ENCODE measurements around the gene PRR15. TPM values are rescaled to one million over a fixed set of nuclear protein-coding genes. Genes with fewer than 3 reads are reported as not detected.
A peak's percentile ranks its signal among the peaks of the same experiment; 100 is the strongest.

Gene PRR15
- total RNA-seq, 1 experiment from 2014 or later = 22.6 TPM

- BruUV-seq (replicated peaks) = no TSS peak
- no peaks in the 10 kb centered on the region for H3K27me3 Mint-ChIP-seq (ENCODE audit: insufficient read depth, unreplicated experiment)
- Histone ChIP-seq H3K27me3 (replicated peaks; ENCODE audit: control insufficient read depth, insufficient read depth, low read length) (no peaks in the 10 kb centered on the region), H3K4me3 (ENCODE audit: low read depth, low read length) (no peak overlapping the region), H3K4me1 (peaks cover 10% of the 10 kb centered on the region), H3K36me3 (ENCODE audit: control insufficient read depth, insufficient read depth, low read length) (no peaks in the 10 kb centered on the region), H3K9me3 (no peaks in the 10 kb centered on the region)
- ChIA-PET CTCF (no interaction called here), POLR2A (no interaction called here)
- no peaks in the 10 kb centered on the region for H3K36me3 Mint-ChIP-seq (ENCODE audit: insufficient read depth, unreplicated experiment)
- H3K9me3 Mint-ChIP-seq (ENCODE audit: unreplicated experiment) = no peaks in the 10 kb centered on the region
- H3K4me1 Mint-ChIP-seq (ENCODE audit: low read depth, unreplicated experiment) = no peaks in the 10 kb centered on the region
- no peak overlapping the region for H3K27ac Mint-ChIP-seq (ENCODE audit: unreplicated experiment)
- intact Hi-C loops (cut with micrococcal nuclease; ENCODE audit: unreplicated experiment) = no loop called here
- TF ChIP-seq CTCF (IDR thresholded peaks at IDR 0.05; ENCODE audit: insufficient read depth in 1 of 2, low read depth in 1 of 2, low read length in 1 of 2, severe bottlenecking in 1 of 2, unreplicated experiment in 1 of 2) = no peak
- DNase-seq = no peak
- no peak overlapping the region for H3K4me3 Mint-ChIP-seq (ENCODE audit: unreplicated experiment)
Measured at GRCh38 chr7:29587195-29587808, 23.7 kb downstream of the PRR15 start.

- no peak for DNase-seq
- Mint-ChIP-seq H3K36me3 (ENCODE audit: insufficient read depth, unreplicated experiment) (no peaks in the 10 kb centered on the region), H3K4me3 (ENCODE audit: unreplicated experiment) (no peak overlapping the region), H3K27ac (ENCODE audit: unreplicated experiment) (no peak overlapping the region), H3K4me1 (ENCODE audit: low read depth, unreplicated experiment) (no peaks in the 10 kb centered on the region), H3K9me3 (ENCODE audit: unreplicated experiment) (no peaks in the 10 kb centered on the region), H3K27me3 (ENCODE audit: insufficient read depth, unreplicated experiment) (no peaks in the 10 kb centered on the region)
- Histone ChIP-seq H3K27me3 (replicated peaks; ENCODE audit: control insufficient read depth, insufficient read depth, low read length) (no peaks in the 10 kb centered on the region), H3K4me3 (ENCODE audit: low read depth, low read length) (no peak overlapping the region), H3K36me3 (ENCODE audit: control insufficient read depth, insufficient read depth, low read length) (no peaks in the 10 kb centered on the region), H3K4me1 (peaks cover 20% of the 10 kb centered on the region), H3K9me3 (no peaks in the 10 kb centered on the region)
- no peak for TF ChIP-seq CTCF (IDR thresholded peaks at IDR 0.05; ENCODE audit: insufficient read depth in 1 of 2, low read depth in 1 of 2, low read length in 1 of 2, severe bottlenecking in 1 of 2, unreplicated experiment in 1 of 2)
- intact Hi-C loops (cut with micrococcal nuclease; ENCODE audit: unreplicated experiment) = no loop called here
- POLR2A ChIA-PET = no interaction called here
- BruUV-seq (replicated peaks) = no TSS peak
- CTCF ChIA-PET = no interaction called here
Measured at GRCh38 chr7:29588212-29588611, 24.6 kb downstream of the PRR15 start.

- peak in 1 of 2 experiments; percentile 66 for DNase-seq
- no peaks in the 10 kb centered on the region for H3K9me3 Mint-ChIP-seq (ENCODE audit: unreplicated experiment)
- H3K4me3 Mint-ChIP-seq (ENCODE audit: unreplicated experiment) = no peak overlapping the region
- Histone ChIP-seq H3K9me3 (no peaks in the 10 kb centered on the region), H3K4me3 (ENCODE audit: low read depth, low read length) (no peak overlapping the region), H3K36me3 (ENCODE audit: control insufficient read depth, insufficient read depth, low read length) (no peaks in the 10 kb centered on the region), H3K4me1 (peaks cover 27% of the 10 kb centered on the region), H3K27me3 (replicated peaks; ENCODE audit: control insufficient read depth, insufficient read depth, low read length) (no peaks in the 10 kb centered on the region)
- H3K27ac Mint-ChIP-seq (ENCODE audit: unreplicated experiment) = no peak overlapping the region
- H3K36me3 Mint-ChIP-seq (ENCODE audit: insufficient read depth, unreplicated experiment) = no peaks in the 10 kb centered on the region
- peak; percentile 72 to 86 for TF ChIP-seq CTCF (IDR thresholded peaks at IDR 0.05; ENCODE audit: insufficient read depth in 1 of 2, low read depth in 1 of 2, low read length in 1 of 2, severe bottlenecking in 1 of 2, unreplicated experiment in 1 of 2)
- POLR2A ChIA-PET = interaction anchor here (0.6 kb wide), 1 partner anchor 50 kb away, joined by 5 read pairs; no protein-coding TSS in a partner anchor
- CTCF ChIA-PET = interaction anchor here (0.7 to 1.0 kb wide), 3 partner anchors 98 to 662 kb away, joined by 3 to 4 read pairs (median 3); no protein-coding TSS in a partner anchor
- intact Hi-C loops (cut with micrococcal nuclease; ENCODE audit: unreplicated experiment) = no loop called here
- no peaks in the 10 kb centered on the region for H3K27me3 Mint-ChIP-seq (ENCODE audit: insufficient read depth, unreplicated experiment)
- BruUV-seq (replicated peaks) = no TSS peak
- no peaks in the 10 kb centered on the region for H3K4me1 Mint-ChIP-seq (ENCODE audit: low read depth, unreplicated experiment)
Measured at GRCh38 chr7:29588900-29589696, 25.5 kb downstream of the PRR15 start.

Measured in Caco-2 (cell line).